Transverse colon (tissue), 4 donors: ENCODE results near the gene MUC20.

Experiments
- CTCF ChIP-seq, 5 experiments: fragments of 200-600 bp in 3 of 5; fragments of 450-650 bp in 2 of 5; sonication (generic) in 3 of 5; IDR thresholded peaks; 1 replicate in 2 of 5; 2 replicates in 3 of 5; pipeline ENCODE4 v1.5.1; 2016 to 2017; ENCODE audit warnings: antibody characterized with exemption in 5 of 5, inconsistent platforms in 3 of 5, mild to moderate bottlenecking in 2 of 5, moderate library complexity in 1 of 5
- EP300 ChIP-seq: sonication (generic); formaldehyde crosslinking; IDR thresholded peaks from one replicate; pipeline ENCODE4 v1.6.1; 2017; ENCODE audit warnings: antibody characterized with exemption, low read depth
- POLR2A ChIP-seq: fragments of 450-650 bp; IDR thresholded peaks from one replicate; pipeline ENCODE4 v1.6.1; 2016; ENCODE audit warnings: antibody characterized with exemption, mild to moderate bottlenecking, moderate library complexity
- POLR2AphosphoS5 ChIP-seq, 3 donors: sonication (generic); formaldehyde crosslinking; IDR thresholded peaks; one replicate each; pipeline ENCODE4 v1.6.1; 2016; ENCODE audit warnings: antibody characterized with exemption in 3 of 3

- TF ChIP-seq CTCF (IDR thresholded peaks at IDR 0.05) (no peak), POLR2AphosphoS5 (IDR thresholded peaks at IDR 0.05) (no peak), POLR2A (no peak), EP300 (no peak)
These were observed 8.9 kb downstream of the MUC20 start for GRCh38 chr3:195729476-195730251.
